Measurements from ENCODE around the gene PPP2R3B. TPM values are rescaled to one million over a fixed set of nuclear protein-coding genes. Genes with fewer than 3 reads are reported as not detected.

The PPP2R3B gene
- total RNA-seq, 1 experiment from 2014 or later: 130 TPM

DNA sequence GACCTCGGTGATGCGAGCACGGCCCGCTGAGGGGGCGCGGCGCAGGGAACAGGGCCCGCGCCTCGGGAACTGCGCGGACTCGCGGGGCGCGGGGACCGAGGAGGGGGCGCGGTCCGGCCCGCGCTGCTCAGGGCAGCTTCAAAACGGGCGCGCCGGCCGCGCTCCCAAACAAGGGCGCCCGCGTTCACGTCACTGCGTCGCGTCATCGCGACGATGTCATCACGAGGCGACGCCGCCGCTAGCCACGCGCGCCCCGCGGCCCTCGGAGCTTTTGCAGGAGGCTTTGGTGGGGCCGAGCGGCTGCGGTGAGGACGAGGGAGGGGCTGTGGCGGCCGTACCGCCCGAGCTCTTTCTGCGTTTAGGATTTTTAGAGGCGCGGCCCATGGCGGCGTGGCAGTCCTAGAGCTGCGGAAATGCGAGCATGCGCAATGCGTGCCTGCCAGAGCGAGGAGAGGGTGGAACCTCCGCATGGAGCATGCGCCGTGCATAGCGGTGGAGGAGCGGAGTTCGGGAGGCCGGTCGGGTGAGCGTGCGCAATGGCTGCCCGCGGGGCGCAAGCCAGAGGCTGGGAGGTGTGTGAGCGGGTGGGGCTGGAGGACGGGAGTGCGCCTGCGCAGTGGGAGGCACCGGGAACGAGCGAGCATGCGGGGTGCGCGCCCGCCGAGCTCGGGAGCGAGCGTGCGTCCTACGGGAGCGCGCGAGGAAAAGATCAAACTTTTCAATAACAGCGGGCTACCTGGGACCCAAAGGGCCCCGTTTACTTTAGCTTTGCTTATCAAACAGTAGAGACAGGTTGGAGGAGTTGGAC, at the start of gene PPP2R3B (continued):
- TF ChIP-seq JAZF1 (CRISPR knock-in tag; IDR thresholded peaks at IDR 0.05): no peak
- TF ChIP-seq, protein P1, sequence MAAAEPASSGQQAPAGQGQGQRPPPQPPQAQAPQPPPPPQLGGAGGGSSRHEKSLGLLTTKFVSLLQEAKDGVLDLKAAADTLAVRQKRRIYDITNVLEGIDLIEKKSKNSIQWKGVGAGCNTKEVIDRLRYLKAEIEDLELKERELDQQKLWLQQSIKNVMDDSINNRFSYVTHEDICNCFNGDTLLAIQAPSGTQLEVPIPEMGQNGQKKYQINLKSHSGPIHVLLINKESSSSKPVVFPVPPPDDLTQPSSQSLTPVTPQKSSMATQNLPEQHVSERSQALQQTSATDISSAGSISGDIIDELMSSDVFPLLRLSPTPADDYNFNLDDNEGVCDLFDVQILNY (CRISPR knock-in tag; IDR thresholded peaks at IDR 0.05): 0 out of 2 replicates have a peak, but pooled peaks have one; percentile 50
- TF ChIP-seq JUN (CRISPR knock-in tag; IDR thresholded peaks at IDR 0.05): peak; percentile 64
- TF ChIP-seq ETV6 (CRISPR knock-in tag; IDR thresholded peaks at IDR 0.05): peak; percentile 38; the same call in 1 of the 2 replicates
- TF ChIP-seq, protein P2, sequence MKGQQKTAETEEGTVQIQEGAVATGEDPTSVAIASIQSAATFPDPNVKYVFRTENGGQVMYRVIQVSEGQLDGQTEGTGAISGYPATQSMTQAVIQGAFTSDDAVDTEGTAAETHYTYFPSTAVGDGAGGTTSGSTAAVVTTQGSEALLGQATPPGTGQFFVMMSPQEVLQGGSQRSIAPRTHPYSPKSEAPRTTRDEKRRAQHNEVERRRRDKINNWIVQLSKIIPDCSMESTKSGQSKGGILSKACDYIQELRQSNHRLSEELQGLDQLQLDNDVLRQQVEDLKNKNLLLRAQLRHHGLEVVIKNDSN (CRISPR knock-in tag; IDR thresholded peaks at IDR 0.05): 0 out of 2 replicates have a peak, but pooled peaks have one; percentile 57
- TF ChIP-seq, protein P3, sequence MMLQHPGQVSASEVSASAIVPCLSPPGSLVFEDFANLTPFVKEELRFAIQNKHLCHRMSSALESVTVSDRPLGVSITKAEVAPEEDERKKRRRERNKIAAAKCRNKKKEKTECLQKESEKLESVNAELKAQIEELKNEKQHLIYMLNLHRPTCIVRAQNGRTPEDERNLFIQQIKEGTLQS (CRISPR knock-in tag; conservative IDR thresholded peaks at IDR 0.05): no peak
- TF ChIP-seq ZNF396 (CRISPR knock-in tag; IDR thresholded peaks at IDR 0.05; ENCODE audit: borderline replicate concordance): no peak
- TF ChIP-seq NFYB (CRISPR knock-in tag; conservative IDR thresholded peaks at IDR 0.05; ENCODE audit: low read depth): peak; percentile 21; the same call in 1 of the 2 replicates
- no peak for TF ChIP-seq MXD4 (CRISPR knock-in tag; IDR thresholded peaks at IDR 0.05; ENCODE audit: borderline replicate concordance)
- TF ChIP-seq ZNF138 (CRISPR knock-in tag; conservative IDR thresholded peaks at IDR 0.05): 0 out of 2 replicates have a peak, but pooled peaks have one; percentile 61
- TF ChIP-seq CREM (CRISPR knock-in tag; IDR thresholded peaks at IDR 0.05): peak; percentile 100
- TF ChIP-seq, protein P4, sequence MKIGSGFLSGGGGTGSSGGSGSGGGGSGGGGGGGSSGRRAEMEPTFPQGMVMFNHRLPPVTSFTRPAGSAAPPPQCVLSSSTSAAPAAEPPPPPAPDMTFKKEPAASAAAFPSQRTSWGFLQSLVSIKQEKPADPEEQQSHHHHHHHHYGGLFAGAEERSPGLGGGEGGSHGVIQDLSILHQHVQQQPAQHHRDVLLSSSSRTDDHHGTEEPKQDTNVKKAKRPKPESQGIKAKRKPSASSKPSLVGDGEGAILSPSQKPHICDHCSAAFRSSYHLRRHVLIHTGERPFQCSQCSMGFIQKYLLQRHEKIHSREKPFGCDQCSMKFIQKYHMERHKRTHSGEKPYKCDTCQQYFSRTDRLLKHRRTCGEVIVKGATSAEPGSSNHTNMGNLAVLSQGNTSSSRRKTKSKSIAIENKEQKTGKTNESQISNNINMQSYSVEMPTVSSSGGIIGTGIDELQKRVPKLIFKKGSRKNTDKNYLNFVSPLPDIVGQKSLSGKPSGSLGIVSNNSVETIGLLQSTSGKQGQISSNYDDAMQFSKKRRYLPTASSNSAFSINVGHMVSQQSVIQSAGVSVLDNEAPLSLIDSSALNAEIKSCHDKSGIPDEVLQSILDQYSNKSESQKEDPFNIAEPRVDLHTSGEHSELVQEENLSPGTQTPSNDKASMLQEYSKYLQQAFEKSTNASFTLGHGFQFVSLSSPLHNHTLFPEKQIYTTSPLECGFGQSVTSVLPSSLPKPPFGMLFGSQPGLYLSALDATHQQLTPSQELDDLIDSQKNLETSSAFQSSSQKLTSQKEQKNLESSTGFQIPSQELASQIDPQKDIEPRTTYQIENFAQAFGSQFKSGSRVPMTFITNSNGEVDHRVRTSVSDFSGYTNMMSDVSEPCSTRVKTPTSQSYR (CRISPR knock-in tag; IDR thresholded peaks at IDR 0.05): 0 out of 2 replicates have a peak, but pooled peaks have one; percentile 34
- peak; percentile 43; the same call in 1 of the 2 replicates for TF ChIP-seq FOXP1 (CRISPR knock-in tag; IDR thresholded peaks at IDR 0.05; ENCODE audit: borderline replicate concordance)
- no peak for TF ChIP-seq ZNF121 (CRISPR knock-in tag; IDR thresholded peaks at IDR 0.05)
- peak; percentile 98 for TF ChIP-seq FOXK1 (CRISPR knock-in tag; IDR thresholded peaks at IDR 0.05)
- no peak for TF ChIP-seq ZNF423 (CRISPR knock-in tag; IDR thresholded peaks at IDR 0.05)
- TF ChIP-seq, protein P5, sequence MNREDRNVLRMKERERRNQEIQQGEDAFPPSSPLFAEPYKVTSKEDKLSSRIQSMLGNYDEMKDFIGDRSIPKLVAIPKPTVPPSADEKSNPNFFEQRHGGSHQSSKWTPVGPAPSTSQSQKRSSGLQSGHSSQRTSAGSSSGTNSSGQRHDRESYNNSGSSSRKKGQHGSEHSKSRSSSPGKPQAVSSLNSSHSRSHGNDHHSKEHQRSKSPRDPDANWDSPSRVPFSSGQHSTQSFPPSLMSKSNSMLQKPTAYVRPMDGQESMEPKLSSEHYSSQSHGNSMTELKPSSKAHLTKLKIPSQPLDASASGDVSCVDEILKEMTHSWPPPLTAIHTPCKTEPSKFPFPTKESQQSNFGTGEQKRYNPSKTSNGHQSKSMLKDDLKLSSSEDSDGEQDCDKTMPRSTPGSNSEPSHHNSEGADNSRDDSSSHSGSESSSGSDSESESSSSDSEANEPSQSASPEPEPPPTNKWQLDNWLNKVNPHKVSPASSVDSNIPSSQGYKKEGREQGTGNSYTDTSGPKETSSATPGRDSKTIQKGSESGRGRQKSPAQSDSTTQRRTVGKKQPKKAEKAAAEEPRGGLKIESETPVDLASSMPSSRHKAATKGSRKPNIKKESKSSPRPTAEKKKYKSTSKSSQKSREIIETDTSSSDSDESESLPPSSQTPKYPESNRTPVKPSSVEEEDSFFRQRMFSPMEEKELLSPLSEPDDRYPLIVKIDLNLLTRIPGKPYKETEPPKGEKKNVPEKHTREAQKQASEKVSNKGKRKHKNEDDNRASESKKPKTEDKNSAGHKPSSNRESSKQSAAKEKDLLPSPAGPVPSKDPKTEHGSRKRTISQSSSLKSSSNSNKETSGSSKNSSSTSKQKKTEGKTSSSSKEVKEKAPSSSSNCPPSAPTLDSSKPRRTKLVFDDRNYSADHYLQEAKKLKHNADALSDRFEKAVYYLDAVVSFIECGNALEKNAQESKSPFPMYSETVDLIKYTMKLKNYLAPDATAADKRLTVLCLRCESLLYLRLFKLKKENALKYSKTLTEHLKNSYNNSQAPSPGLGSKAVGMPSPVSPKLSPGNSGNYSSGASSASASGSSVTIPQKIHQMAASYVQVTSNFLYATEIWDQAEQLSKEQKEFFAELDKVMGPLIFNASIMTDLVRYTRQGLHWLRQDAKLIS (CRISPR knock-in tag; IDR thresholded peaks at IDR 0.05; ENCODE audit: borderline replicate concordance): peak; percentile 52; the same call in 1 of the 2 replicates
- TF ChIP-seq NFATC4 (CRISPR knock-in tag; IDR thresholded peaks at IDR 0.05): no peak
- TF ChIP-seq, protein P6, sequence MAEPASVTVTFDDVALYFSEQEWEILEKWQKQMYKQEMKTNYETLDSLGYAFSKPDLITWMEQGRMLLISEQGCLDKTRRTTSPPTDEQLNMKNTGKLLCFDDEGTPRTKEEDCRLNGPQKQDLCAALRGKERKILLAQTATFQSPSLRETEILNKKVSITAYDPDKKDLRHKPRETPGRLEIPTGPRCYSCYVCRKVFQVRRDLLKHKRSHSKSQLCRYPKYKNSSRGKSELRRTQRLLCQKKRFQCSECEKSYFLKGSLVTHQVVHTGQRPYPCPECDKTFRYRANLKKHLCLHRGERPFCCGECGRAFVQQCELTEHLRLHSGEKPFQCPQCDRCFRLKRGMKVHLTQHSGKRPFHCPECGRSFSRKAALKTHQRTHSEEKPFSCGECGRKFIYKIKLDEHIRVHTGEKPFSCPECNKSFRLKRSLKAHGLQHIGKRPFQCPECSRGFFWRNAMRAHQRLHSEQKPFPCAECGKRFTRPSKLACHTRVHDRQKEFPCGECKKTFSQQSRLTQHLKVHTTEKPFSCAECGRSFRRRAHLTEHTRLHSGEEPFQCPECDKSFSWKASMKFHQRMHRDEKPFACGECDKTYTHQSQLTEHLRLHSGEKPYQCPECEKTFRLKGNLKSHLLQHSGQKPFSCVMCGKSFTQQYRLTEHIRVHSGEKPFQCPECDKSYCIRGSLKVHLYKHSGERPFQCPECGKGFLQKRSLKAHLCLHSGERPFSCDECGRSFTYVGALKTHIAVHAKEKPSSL (CRISPR knock-in tag; conservative IDR thresholded peaks at IDR 0.05): no peak
- TF ChIP-seq, protein P7, sequence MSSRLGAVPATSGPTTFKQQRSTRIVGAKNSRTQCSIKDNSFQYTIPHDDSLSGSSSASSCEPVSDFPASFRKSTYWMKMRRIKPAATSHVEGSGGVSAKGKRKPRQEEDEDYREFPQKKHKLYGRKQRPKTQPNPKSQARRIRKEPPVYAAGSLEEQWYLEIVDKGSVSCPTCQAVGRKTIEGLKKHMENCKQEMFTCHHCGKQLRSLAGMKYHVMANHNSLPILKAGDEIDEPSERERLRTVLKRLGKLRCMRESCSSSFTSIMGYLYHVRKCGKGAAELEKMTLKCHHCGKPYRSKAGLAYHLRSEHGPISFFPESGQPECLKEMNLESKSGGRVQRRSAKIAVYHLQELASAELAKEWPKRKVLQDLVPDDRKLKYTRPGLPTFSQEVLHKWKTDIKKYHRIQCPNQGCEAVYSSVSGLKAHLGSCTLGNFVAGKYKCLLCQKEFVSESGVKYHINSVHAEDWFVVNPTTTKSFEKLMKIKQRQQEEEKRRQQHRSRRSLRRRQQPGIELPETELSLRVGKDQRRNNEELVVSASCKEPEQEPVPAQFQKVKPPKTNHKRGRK (CRISPR knock-in tag; IDR thresholded peaks at IDR 0.05; ENCODE audit: borderline replicate concordance): no peak
- no peak for TF ChIP-seq OVOL2 (CRISPR knock-in tag; IDR thresholded peaks at IDR 0.05; ENCODE audit: borderline replicate concordance)
- TF ChIP-seq CREB1 (CRISPR knock-in tag; IDR thresholded peaks at IDR 0.05): peak; percentile 95
- TF ChIP-seq, protein P8, sequence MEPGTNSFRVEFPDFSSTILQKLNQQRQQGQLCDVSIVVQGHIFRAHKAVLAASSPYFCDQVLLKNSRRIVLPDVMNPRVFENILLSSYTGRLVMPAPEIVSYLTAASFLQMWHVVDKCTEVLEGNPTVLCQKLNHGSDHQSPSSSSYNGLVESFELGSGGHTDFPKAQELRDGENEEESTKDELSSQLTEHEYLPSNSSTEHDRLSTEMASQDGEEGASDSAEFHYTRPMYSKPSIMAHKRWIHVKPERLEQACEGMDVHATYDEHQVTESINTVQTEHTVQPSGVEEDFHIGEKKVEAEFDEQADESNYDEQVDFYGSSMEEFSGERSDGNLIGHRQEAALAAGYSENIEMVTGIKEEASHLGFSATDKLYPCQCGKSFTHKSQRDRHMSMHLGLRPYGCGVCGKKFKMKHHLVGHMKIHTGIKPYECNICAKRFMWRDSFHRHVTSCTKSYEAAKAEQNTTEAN (CRISPR knock-in tag; IDR thresholded peaks at IDR 0.05): no peak
- no peak for TF ChIP-seq RELA (CRISPR knock-in tag; IDR thresholded peaks at IDR 0.05; ENCODE audit: borderline replicate concordance)
